ENCODE results near the gene FOXJ2. TPM values are rescaled to one million over a fixed set of nuclear protein-coding genes. Genes with fewer than 3 reads are reported as not detected.
A peak's percentile ranks its signal among the peaks of the same experiment; 100 is the strongest.

FOXJ2 gene
- total RNA-seq, 1 donor from 2014 or later: 6.8 TPM

GRCh38 chr12:8089716-8090115, 57.2 kb downstream of the FOXJ2 start:
- Histone ChIP-seq H3F3A (ENCODE audit: low read depth) (no peaks in the 10 kb centered on the region), H3K9ac (peak overlapping the region; percentile 27), H2AFZ (replicated peaks) (no peak overlapping the region), H3K9me3 (ENCODE audit: low read depth) (no peaks in the 10 kb centered on the region), H4K20me1 (ENCODE audit: low read depth) (no peaks in the 10 kb centered on the region), H3K27me3 (no peaks in the 10 kb centered on the region), H3K36me3 (peaks cover 6% of the 10 kb centered on the region), H3K4me2 (no peak overlapping the region), H3K79me2 (ENCODE audit: low read depth) (peaks cover 33% of the 10 kb centered on the region), H3K27ac (no peak overlapping the region), H3K4me1 (no peaks in the 10 kb centered on the region), H3K4me3 (no peak overlapping the region)
- no peak for DNase-seq (ENCODE audit: low spot score)
- Mint-ChIP-seq H3K27ac (no peak overlapping the region), H3K27me3 (ENCODE audit: insufficient read depth, low read depth) (no peaks in the 10 kb centered on the region), H3K36me3 (peaks cover 19% of the 10 kb centered on the region), H3K4me3 (no peak overlapping the region), H3K9me3 (no peaks in the 10 kb centered on the region), H3K4me1 (no peaks in the 10 kb centered on the region)
- TF ChIP-seq EZH2 (IDR thresholded peaks at IDR 0.05) (no peak), EZH2phosphoT487 (IDR thresholded peaks at IDR 0.05) (no peak)
- TF ChIP-seq, protein P1, sequence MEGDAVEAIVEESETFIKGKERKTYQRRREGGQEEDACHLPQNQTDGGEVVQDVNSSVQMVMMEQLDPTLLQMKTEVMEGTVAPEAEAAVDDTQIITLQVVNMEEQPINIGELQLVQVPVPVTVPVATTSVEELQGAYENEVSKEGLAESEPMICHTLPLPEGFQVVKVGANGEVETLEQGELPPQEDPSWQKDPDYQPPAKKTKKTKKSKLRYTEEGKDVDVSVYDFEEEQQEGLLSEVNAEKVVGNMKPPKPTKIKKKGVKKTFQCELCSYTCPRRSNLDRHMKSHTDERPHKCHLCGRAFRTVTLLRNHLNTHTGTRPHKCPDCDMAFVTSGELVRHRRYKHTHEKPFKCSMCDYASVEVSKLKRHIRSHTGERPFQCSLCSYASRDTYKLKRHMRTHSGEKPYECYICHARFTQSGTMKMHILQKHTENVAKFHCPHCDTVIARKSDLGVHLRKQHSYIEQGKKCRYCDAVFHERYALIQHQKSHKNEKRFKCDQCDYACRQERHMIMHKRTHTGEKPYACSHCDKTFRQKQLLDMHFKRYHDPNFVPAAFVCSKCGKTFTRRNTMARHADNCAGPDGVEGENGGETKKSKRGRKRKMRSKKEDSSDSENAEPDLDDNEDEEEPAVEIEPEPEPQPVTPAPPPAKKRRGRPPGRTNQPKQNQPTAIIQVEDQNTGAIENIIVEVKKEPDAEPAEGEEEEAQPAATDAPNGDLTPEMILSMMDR (IDR thresholded peaks at IDR 0.05): no peak

GRCh38 chr12:8093291-8093690, 60.8 kb downstream of the FOXJ2 start:
- Histone ChIP-seq H3K36me3 (peaks cover 6% of the 10 kb centered on the region), H3K4me3 (no peak overlapping the region)
- H3K36me3 Mint-ChIP-seq: peaks cover 33% of the 10 kb centered on the region

DNA sequence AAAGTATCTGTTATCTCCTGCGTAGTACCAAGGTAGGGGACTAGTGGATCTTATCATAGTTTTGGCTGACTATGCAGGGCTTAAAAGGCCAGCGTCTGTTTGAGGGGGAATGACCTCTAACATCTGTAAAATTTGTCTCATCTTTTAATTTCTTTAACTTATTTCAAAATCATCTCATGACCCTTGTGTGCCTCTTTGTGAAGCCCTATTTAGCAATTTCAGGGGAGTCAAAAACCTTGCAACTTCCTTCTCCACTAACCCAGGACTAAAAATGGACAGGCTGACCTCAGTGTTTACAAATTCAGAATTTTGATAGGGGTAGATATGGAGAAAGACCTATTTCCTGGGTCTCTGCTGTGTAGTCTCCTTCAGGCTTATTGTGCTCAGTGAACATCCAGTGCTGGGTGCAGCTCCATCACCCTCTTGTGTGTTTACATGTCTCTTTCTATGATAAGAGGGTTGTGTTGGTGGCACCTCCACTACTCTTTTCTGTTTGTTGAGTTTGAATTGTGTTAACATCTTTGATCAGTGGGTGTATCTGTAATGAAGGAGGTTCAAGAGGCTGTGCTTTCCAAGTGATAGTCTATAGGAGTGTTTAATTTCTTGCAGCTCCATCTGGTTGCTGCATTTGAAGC, 63.9 kb downstream of the FOXJ2 start:
- H3F3A ChIP-seq (ENCODE audit: low read depth): no peaks in the 10 kb centered on the region
- no peak overlapping the region for H3K27ac ChIP-seq
- no peak overlapping the region for H2AFZ ChIP-seq (replicated peaks)
- H3K4me1 ChIP-seq: no peaks in the 10 kb centered on the region
- Mint-ChIP-seq H3K4me1 (no peaks in the 10 kb centered on the region), H3K27me3 (ENCODE audit: insufficient read depth, low read depth) (no peaks in the 10 kb centered on the region), H3K4me3 (no peak overlapping the region), H3K27ac (no peak overlapping the region), H3K36me3 (peaks cover 31% of the 10 kb centered on the region), H3K9me3 (no peaks in the 10 kb centered on the region)
- H3K27me3 ChIP-seq: no peaks in the 10 kb centered on the region
- H4K20me1 ChIP-seq (ENCODE audit: low read depth): no peaks in the 10 kb centered on the region
- H3K4me2 ChIP-seq: no peak overlapping the region
- TF ChIP-seq, protein P1 (IDR thresholded peaks at IDR 0.05): no peak
- no peak for TF ChIP-seq EZH2phosphoT487 (IDR thresholded peaks at IDR 0.05)
- no peak for TF ChIP-seq EZH2 (IDR thresholded peaks at IDR 0.05)
- no peak overlapping the region for H3K9ac ChIP-seq
- no peaks in the 10 kb centered on the region for H3K9me3 ChIP-seq (ENCODE audit: low read depth)
- no peaks in the 10 kb centered on the region for H3K79me2 ChIP-seq (ENCODE audit: low read depth)
- no peak for DNase-seq (ENCODE audit: low spot score)
- peaks cover 3% of the 10 kb centered on the region for H3K36me3 ChIP-seq
- H3K4me3 ChIP-seq: no peak overlapping the region

More at GRCh38 chr12:8093291-8093690, 60.8 kb downstream of the FOXJ2 start:
- Mint-ChIP-seq H3K9me3 (no peaks in the 10 kb centered on the region), H3K4me1 (no peaks in the 10 kb centered on the region), H3K4me3 (no peak overlapping the region), H3K27me3 (ENCODE audit: insufficient read depth, low read depth) (no peaks in the 10 kb centered on the region), H3K27ac (no peak overlapping the region)
- Histone ChIP-seq H3K4me1 (no peaks in the 10 kb centered on the region), H3K79me2 (ENCODE audit: low read depth) (peaks cover 12% of the 10 kb centered on the region), H4K20me1 (ENCODE audit: low read depth) (no peaks in the 10 kb centered on the region), H3K9me3 (ENCODE audit: low read depth) (no peaks in the 10 kb centered on the region), H3K9ac (no peak overlapping the region), H3F3A (ENCODE audit: low read depth) (no peaks in the 10 kb centered on the region), H3K27ac (no peak overlapping the region), H2AFZ (replicated peaks) (no peak overlapping the region), H3K27me3 (no peaks in the 10 kb centered on the region), H3K4me2 (no peak overlapping the region)
- no peak for DNase-seq (ENCODE audit: low spot score)
- no peak for TF ChIP-seq EZH2 (IDR thresholded peaks at IDR 0.05)
- TF ChIP-seq, protein P1 (IDR thresholded peaks at IDR 0.05): no peak
- TF ChIP-seq EZH2phosphoT487 (IDR thresholded peaks at IDR 0.05): no peak

All from neural progenitor cell (in vitro differentiated cells).